ENCODE data around the gene FNBP1L.

The FNBP1L gene

GRCh38 chr1:93500275-93500674 lies 52.4 kb downstream of the FNBP1L start:
- Histone ChIP-seq H3K4me2 (ENCODE audit: low read depth, low read length, poor library complexity, severe bottlenecking) (no peak overlapping the region), H3K79me2 (ENCODE audit: insufficient read depth, low read length) (no peaks in the 10 kb centered on the region), H2AFZ (ENCODE audit: low read length) (no peak overlapping the region), H3K9me3 (ENCODE audit: insufficient read depth, low read depth, low read length) (no peaks in the 10 kb centered on the region), H3K4me1 (ENCODE audit: insufficient read depth, low read length, poor library complexity, severe bottlenecking) (peaks cover 10% of the 10 kb centered on the region), H3K36me3 (ENCODE audit: insufficient read depth, low read length) (no peaks in the 10 kb centered on the region), H3K9me2 (replicated peaks; ENCODE audit: low read depth, low read length) (no peaks in the 10 kb centered on the region), H3K9ac (ENCODE audit: low read depth, low read length, poor library complexity, severe bottlenecking) (no peak overlapping the region), H3F3A (ENCODE audit: low read depth) (no peaks in the 10 kb centered on the region), H3K27me3 (ENCODE audit: insufficient read depth, low read length, poor library complexity, severe bottlenecking) (no peaks in the 10 kb centered on the region), H4K20me1 (ENCODE audit: insufficient read depth, low read length, poor library complexity, severe bottlenecking) (no peaks in the 10 kb centered on the region), H3K4me3 (ENCODE audit: low read length, poor library complexity, severe bottlenecking) (no peak overlapping the region)
- TF ChIP-seq, protein P1, sequence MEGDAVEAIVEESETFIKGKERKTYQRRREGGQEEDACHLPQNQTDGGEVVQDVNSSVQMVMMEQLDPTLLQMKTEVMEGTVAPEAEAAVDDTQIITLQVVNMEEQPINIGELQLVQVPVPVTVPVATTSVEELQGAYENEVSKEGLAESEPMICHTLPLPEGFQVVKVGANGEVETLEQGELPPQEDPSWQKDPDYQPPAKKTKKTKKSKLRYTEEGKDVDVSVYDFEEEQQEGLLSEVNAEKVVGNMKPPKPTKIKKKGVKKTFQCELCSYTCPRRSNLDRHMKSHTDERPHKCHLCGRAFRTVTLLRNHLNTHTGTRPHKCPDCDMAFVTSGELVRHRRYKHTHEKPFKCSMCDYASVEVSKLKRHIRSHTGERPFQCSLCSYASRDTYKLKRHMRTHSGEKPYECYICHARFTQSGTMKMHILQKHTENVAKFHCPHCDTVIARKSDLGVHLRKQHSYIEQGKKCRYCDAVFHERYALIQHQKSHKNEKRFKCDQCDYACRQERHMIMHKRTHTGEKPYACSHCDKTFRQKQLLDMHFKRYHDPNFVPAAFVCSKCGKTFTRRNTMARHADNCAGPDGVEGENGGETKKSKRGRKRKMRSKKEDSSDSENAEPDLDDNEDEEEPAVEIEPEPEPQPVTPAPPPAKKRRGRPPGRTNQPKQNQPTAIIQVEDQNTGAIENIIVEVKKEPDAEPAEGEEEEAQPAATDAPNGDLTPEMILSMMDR (conservative IDR thresholded peaks at IDR 0.05; ENCODE audit: low read length) = no peak
- TF ChIP-seq EZH2phosphoT487 (IDR thresholded peaks at IDR 0.05; ENCODE audit: borderline replicate concordance) = no peak

GRCh38 chr1:93501399-93501798 lies 53.5 kb downstream of the FNBP1L start:
- Histone ChIP-seq H3K9me3 (ENCODE audit: insufficient read depth, low read depth, low read length) (no peaks in the 10 kb centered on the region), H2AFZ (ENCODE audit: low read length) (no peak overlapping the region), H3K27me3 (ENCODE audit: insufficient read depth, low read length, poor library complexity, severe bottlenecking) (no peaks in the 10 kb centered on the region), H3K4me1 (ENCODE audit: insufficient read depth, low read length, poor library complexity, severe bottlenecking) (peaks cover 15% of the 10 kb centered on the region), H3F3A (ENCODE audit: low read depth) (no peaks in the 10 kb centered on the region), H3K9me2 (replicated peaks; ENCODE audit: low read depth, low read length) (no peaks in the 10 kb centered on the region), H3K9ac (ENCODE audit: low read depth, low read length, poor library complexity, severe bottlenecking) (no peak overlapping the region), H3K4me2 (ENCODE audit: low read depth, low read length, poor library complexity, severe bottlenecking) (no peak overlapping the region), H4K20me1 (ENCODE audit: insufficient read depth, low read length, poor library complexity, severe bottlenecking) (no peaks in the 10 kb centered on the region), H3K79me2 (ENCODE audit: insufficient read depth, low read length) (no peaks in the 10 kb centered on the region), H3K36me3 (ENCODE audit: insufficient read depth, low read length) (no peaks in the 10 kb centered on the region), H3K4me3 (ENCODE audit: low read length, poor library complexity, severe bottlenecking) (no peak overlapping the region)
- TF ChIP-seq, protein P1 (conservative IDR thresholded peaks at IDR 0.05; ENCODE audit: low read length) = no peak
- TF ChIP-seq EZH2phosphoT487 (IDR thresholded peaks at IDR 0.05; ENCODE audit: borderline replicate concordance) = no peak

- Histone ChIP-seq H3K4me2 (ENCODE audit: low read depth, low read length, poor library complexity, severe bottlenecking) (no peak overlapping the region), H3K4me1 (ENCODE audit: insufficient read depth, low read length, poor library complexity, severe bottlenecking) (peaks cover 17% of the 10 kb centered on the region), H2AFZ (ENCODE audit: low read length) (no peak overlapping the region), H3K9ac (ENCODE audit: low read depth, low read length, poor library complexity, severe bottlenecking) (no peak overlapping the region), H3K9me2 (replicated peaks; ENCODE audit: low read depth, low read length) (no peaks in the 10 kb centered on the region), H3F3A (ENCODE audit: low read depth) (no peaks in the 10 kb centered on the region), H3K79me2 (ENCODE audit: insufficient read depth, low read length) (no peaks in the 10 kb centered on the region), H3K36me3 (ENCODE audit: insufficient read depth, low read length) (no peaks in the 10 kb centered on the region), H4K20me1 (ENCODE audit: insufficient read depth, low read length, poor library complexity, severe bottlenecking) (no peaks in the 10 kb centered on the region), H3K27me3 (ENCODE audit: insufficient read depth, low read length, poor library complexity, severe bottlenecking) (no peaks in the 10 kb centered on the region), H3K4me3 (ENCODE audit: low read length, poor library complexity, severe bottlenecking) (no peak overlapping the region), H3K9me3 (ENCODE audit: insufficient read depth, low read depth, low read length) (no peaks in the 10 kb centered on the region)
- TF ChIP-seq EZH2phosphoT487 (IDR thresholded peaks at IDR 0.05; ENCODE audit: borderline replicate concordance) = no peak
- TF ChIP-seq, protein P1 (conservative IDR thresholded peaks at IDR 0.05; ENCODE audit: low read length) = no peak
Observed at GRCh38 chr1:93501829-93502369, 54.0 kb downstream of the FNBP1L start.

Measured in Loucy (cell line).